Activated naive CD4-positive, alpha-beta T cell treated with anti-CD3 and anti-CD28 coated beads for 36 hours (primary cell): ENCODE measurements around the gene BSPRY. TPM values are rescaled to one million over a fixed set of nuclear protein-coding genes. Genes with fewer than 3 reads are reported as not detected.

Source experiments
- CTCF ChIA-PET: fragments of 350-600 bp; sonication (Branson Sonifier 250); formaldehyde crosslinking; loops from one replicate; lab custom pipeline; 2021; ENCODE audit warnings: antibody characterized with exemption; lab: Charles Lee
- DNase-seq: peaks from one replicate; pipeline ENCODE4 v3.0.0-alpha.2; 2020
- H3K27ac Mint-ChIP-seq: one replicate; pipeline ENCODE4 v1.8.0; 2021; ENCODE audit warnings: mild to moderate bottlenecking, mixed read lengths
- H3K27me3 Mint-ChIP-seq: one replicate; pipeline ENCODE4 v1.8.0; 2021; ENCODE audit warnings: low read depth, mixed read lengths
- H3K36me3 Mint-ChIP-seq: one replicate; pipeline ENCODE4 v1.8.0; 2021; ENCODE audit warnings: low read depth, mixed read lengths
- H3K4me1 Mint-ChIP-seq: one replicate; pipeline ENCODE4 v1.8.0; 2021; ENCODE audit warnings: low read depth, mixed read lengths
- H3K4me3 Mint-ChIP-seq: one replicate; pipeline ENCODE4 v1.8.0; 2021; ENCODE audit warnings: mild to moderate bottlenecking, moderate library complexity, mixed read lengths
- H3K9me3 Mint-ChIP-seq: one replicate; pipeline ENCODE4 v1.8.0; 2021; ENCODE audit warnings: mixed read lengths
- intact Hi-C: fragments of 100-400 bp; cut with micrococcal nuclease; formaldehyde crosslinking; loops from one replicate; pipeline ENCODE4 v1.15.1; 2023
- total RNA-seq, 2 experiments: library from RNA; stranded (reverse); gene quantifications; one replicate each; pipeline ENCODE4 v1.2.3, GENCODE V29; 2021

Gene BSPRY
- 1 to 10 TPM; 7.7 to 8.3 TPM for total RNA-seq

DNA sequence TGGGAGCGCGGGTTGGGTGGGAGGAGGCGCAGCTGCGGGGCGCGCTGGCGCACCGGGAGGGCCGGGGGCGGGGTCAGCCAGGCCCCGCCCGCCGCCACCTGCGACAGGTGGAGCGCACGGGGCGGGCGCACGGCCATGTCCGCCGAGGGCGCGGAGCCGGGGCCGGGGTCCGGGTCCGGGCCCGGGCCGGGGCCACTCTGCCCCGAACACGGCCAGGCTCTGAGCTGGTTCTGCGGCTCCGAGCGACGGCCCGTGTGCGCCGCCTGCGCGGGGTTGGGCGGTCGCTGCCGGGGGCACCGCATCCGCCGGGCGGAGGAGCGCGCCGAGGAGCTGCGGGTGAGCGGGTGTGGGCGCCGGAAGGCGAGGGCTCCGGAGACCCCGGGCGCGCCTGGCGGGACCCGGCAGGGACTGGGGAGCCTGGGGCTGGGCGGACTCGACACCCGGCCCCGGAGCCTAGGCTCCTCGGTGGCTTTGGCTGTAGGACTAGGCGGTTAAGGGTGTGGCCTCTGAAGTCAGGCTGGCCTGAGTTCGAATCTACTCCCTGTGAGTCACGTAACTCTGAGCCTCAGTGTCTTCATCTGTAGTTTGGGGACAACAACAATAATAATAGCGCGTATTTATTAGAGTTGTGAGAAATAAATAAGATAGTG is at the start of gene BSPRY:
Gene BSPRY, plus strand, starts transcription at position 97 of the 650 bp plus-strand sequence. Its CDS starts 39 bp downstream, at position 136.
- Mint-ChIP-seq H3K36me3 (no peaks in the 10 kb centered on the region), H3K27me3 (peaks cover 26% of the 10 kb centered on the region), H3K4me1 (peaks cover 61% of the 10 kb centered on the region), H3K4me3 (peak within 1 kb of the TSS; percentile 87), H3K27ac (peak within 1 kb of the TSS; percentile 84), H3K9me3 (no peaks in the 10 kb centered on the region)
- intact Hi-C loops = loop anchor here (1.0 to 2.0 kb wide), 4 partner anchors 51 to 232 kb away; partner anchors contain the start of genes ALAD, CDC26 and PRPF4
- peak; percentile 42 for DNase-seq
- CTCF ChIA-PET = interaction anchor here (1.0 to 1.9 kb wide), 6 partner anchors 9 to 77 kb away, joined by 3 to 8 read pairs (median 4); partner anchors contain the start of genes CDC26, PRPF4 and WDR31

- H3K27ac Mint-ChIP-seq = no peak overlapping the region
- no peaks in the 10 kb centered on the region for H3K27me3 Mint-ChIP-seq
- H3K4me1 Mint-ChIP-seq = no peaks in the 10 kb centered on the region
- no peaks in the 10 kb centered on the region for H3K9me3 Mint-ChIP-seq
- no peaks in the 10 kb centered on the region for H3K36me3 Mint-ChIP-seq
- CTCF ChIA-PET = interaction anchor here (0.7 to 1.7 kb wide), 2 partner anchors 96 to 358 kb away, joined by 3 to 4 read pairs; no protein-coding TSS in a partner anchor
- no peak for DNase-seq
- no peak overlapping the region for H3K4me3 Mint-ChIP-seq
- intact Hi-C loops = no loop called here
Observed at GRCh38 chr9:113299800-113300292, 49.5 kb upstream of the BSPRY start.

DNA sequence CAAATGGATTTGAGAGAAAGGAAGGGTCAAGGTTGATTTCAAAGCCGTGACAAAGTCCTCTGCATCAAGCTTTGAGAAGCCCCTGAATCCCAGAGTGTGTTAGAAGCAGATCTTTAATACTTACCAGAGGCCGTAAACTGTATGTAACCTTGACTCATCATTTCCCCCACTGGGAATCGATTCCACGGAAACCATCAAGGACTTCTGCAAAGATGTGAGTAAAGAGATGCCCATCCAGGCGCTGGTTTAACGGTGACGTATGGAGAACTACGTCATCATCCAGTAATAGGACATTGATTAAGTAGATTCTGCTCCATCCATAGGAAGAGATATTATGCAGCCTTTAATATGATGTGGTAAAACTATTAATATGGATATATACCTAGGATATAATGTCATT is 47.8 kb upstream of the BSPRY start:
- intact Hi-C loops = no loop called here
- DNase-seq = no peak
- Mint-ChIP-seq H3K27me3 (no peaks in the 10 kb centered on the region), H3K36me3 (no peaks in the 10 kb centered on the region), H3K27ac (no peak overlapping the region), H3K4me3 (no peak overlapping the region), H3K4me1 (no peaks in the 10 kb centered on the region), H3K9me3 (no peaks in the 10 kb centered on the region)
- CTCF ChIA-PET = interaction anchor here (0.6 to 0.7 kb wide), 2 partner anchors 13 to 100 kb away, joined by 3 read pairs; no protein-coding TSS in a partner anchor

- CTCF ChIA-PET = no interaction called here
Observed at GRCh38 chr9:113302792-113303418, 46.4 kb upstream of the BSPRY start, which contains the start of gene RNF183. Gene RNF183, minus strand, starts transcription at chr9:113303376. Its CDS starts 5,192 bp downstream, at chr9:113298184.

DNA sequence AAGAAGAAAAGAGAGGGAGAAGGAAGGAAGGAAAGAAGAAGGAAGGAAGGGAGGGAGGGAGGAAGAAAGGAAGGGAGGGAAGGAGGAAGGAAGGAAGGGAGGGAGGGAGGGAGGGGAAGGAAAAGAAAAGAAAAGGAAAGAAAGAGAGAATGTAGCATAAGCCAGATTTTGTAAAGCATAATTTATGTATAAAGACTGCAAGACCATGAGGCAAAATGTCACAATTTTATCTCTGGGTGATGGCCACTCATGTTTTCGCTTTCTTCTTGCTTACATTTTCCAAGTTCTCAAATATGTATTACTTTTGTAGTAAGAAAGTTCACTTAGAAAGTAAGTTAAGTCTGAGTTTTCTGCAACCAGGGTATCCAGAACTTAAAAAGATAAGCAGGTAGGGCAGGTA is 42.8 kb upstream of the BSPRY start:
- DNase-seq = no peak
- intact Hi-C loops = no loop called here
- CTCF ChIA-PET = interaction anchor here (0.6 kb wide), 1 partner anchor 32 kb away, joined by 4 read pairs; no protein-coding TSS in a partner anchor
- Mint-ChIP-seq H3K4me1 (no peaks in the 10 kb centered on the region), H3K9me3 (no peaks in the 10 kb centered on the region), H3K27ac (no peak overlapping the region), H3K27me3 (no peaks in the 10 kb centered on the region), H3K36me3 (no peaks in the 10 kb centered on the region), H3K4me3 (no peak overlapping the region)

More at GRCh38 chr9:113302792-113303418, 46.4 kb upstream of the BSPRY start, which contains the start of gene RNF183:
- Mint-ChIP-seq H3K4me3 (no peak within 1 kb of the TSS), H3K27me3 (no peaks in the 10 kb centered on the region), H3K36me3 (no peaks in the 10 kb centered on the region), H3K4me1 (no peaks in the 10 kb centered on the region), H3K9me3 (no peaks in the 10 kb centered on the region), H3K27ac (no peak within 1 kb of the TSS)
- intact Hi-C loops = no loop called here
- DNase-seq = no peak

DNA sequence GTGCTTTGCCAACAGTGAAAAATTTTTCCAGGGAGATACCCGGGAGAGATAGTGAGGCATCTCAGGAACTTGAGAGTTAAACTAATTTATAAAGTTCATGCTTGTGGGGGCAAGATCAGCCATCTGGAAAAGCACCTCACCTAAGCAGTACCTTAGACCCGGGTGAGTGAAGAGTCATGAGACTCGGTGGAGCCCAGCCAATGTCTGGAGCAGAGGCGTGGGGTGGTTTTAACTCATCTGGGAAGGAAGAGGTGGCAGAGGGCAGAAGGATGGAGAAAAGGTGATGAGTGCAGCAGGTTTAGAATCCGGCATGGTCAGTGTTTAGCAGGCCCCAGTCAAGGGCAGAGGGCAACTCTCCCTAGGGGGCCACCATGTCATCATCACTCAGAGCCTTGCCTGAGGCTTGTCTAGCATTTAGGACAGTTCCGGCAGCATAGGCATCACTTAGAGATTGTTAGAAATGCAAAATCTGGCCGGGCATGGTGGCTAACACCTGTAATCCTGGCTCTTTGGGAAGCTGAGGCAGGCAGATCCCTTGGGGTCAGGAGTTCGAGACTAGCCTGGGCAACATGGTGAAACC is 41.9 kb upstream of the BSPRY start:
- H3K4me3 Mint-ChIP-seq = no peak overlapping the region
- no peaks in the 10 kb centered on the region for H3K9me3 Mint-ChIP-seq
- H3K27me3 Mint-ChIP-seq = no peaks in the 10 kb centered on the region
- CTCF ChIA-PET = interaction anchor here (1.7 to 2.1 kb wide), 2 partner anchors 34 to 350 kb away, joined by 7 to 10 read pairs; no protein-coding TSS in a partner anchor
- DNase-seq = no peak
- H3K36me3 Mint-ChIP-seq = no peaks in the 10 kb centered on the region
- intact Hi-C loops = no loop called here
- H3K4me1 Mint-ChIP-seq = no peaks in the 10 kb centered on the region
- no peak overlapping the region for H3K27ac Mint-ChIP-seq

DNA sequence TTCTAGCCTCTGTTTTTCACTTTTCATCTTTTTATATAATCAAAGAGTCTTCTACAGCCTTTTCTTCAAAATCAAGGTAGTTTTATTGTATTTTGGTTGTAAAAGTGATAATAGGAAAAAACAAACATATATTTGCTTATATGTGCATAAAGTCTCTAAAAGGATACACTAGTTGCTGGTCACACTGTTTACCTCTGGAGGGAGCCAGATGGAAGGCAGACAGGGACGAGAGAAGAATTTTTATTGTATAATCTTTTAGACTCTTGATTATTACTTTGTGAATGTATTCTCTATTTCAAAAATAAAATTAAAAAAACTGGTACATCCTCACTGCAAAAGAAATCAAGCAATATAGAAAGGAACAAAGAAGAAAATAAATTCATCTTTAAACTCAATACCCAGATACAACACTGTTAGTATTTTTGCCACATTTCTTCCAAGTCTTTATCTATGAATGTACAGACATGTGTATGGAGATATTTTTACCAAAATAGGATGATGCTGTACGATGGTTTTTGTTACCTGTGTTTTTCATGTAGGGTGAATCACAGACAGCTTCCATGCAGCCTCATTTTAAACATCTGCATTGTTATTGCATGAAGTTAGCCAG is 40.0 kb upstream of the BSPRY start:
- Mint-ChIP-seq H3K36me3 (no peaks in the 10 kb centered on the region), H3K27ac (no peak overlapping the region), H3K27me3 (no peaks in the 10 kb centered on the region), H3K4me1 (no peaks in the 10 kb centered on the region), H3K9me3 (no peaks in the 10 kb centered on the region), H3K4me3 (no peak overlapping the region)
- peak; percentile 53 for DNase-seq
- CTCF ChIA-PET = interaction anchor here (0.6 to 2.1 kb wide), 11 partner anchors 35 to 1056 kb away, joined by 3 to 11 read pairs (median 5); partner anchors contain the start of genes ALAD, C9orf43 and POLE3
- intact Hi-C loops = loop anchor here (1.0 to 2.0 kb wide), 6 partner anchors 34 to 349 kb away; partner anchors contain the start of genes CDC26 and PRPF4

- DNase-seq = no peak
- H3K4me1 Mint-ChIP-seq = no peaks in the 10 kb centered on the region
- no peak overlapping the region for H3K4me3 Mint-ChIP-seq
- intact Hi-C loops = no loop called here
- H3K27me3 Mint-ChIP-seq = no peaks in the 10 kb centered on the region
- H3K27ac Mint-ChIP-seq = no peak overlapping the region
- H3K36me3 Mint-ChIP-seq = no peaks in the 10 kb centered on the region
- no peaks in the 10 kb centered on the region for H3K9me3 Mint-ChIP-seq
- CTCF ChIA-PET = interaction anchor here (0.6 to 1.9 kb wide), 6 partner anchors 19 to 347 kb away, joined by 3 to 11 read pairs (median 4); no protein-coding TSS in a partner anchor
Observed at GRCh38 chr9:113310538-113310937, 38.8 kb upstream of the BSPRY start.

DNA sequence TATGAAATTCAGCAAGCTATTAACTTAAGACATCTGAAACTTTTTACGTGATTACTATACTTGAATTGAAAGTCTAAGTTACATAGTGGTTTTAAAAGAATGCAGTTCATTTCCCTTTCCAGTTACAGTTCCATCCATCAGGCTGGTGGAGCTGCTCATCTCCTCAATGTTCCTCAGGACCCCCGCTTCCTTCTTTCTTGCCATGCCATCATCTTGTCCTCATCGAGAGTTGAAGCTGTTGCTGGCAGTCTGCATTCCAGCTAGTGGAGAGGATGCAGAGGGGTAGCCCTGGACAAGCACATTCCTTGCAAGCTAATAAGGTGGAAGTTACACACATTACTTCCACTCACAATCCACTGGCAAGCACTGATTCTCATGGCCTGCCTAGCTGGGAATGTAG is 37.4 kb upstream of the BSPRY start:
- Mint-ChIP-seq H3K4me1 (no peaks in the 10 kb centered on the region), H3K9me3 (no peaks in the 10 kb centered on the region), H3K27ac (no peak overlapping the region), H3K4me3 (no peak overlapping the region), H3K27me3 (no peaks in the 10 kb centered on the region), H3K36me3 (no peaks in the 10 kb centered on the region)
- CTCF ChIA-PET = interaction anchor here (0.6 to 1.7 kb wide), 3 partner anchors 24 to 94 kb away, joined by 4 to 9 read pairs (median 5); partner anchors contain the start of gene CDC26
- intact Hi-C loops = no loop called here
- DNase-seq = no peak

- no peak overlapping the region for H3K27ac Mint-ChIP-seq
- H3K27me3 Mint-ChIP-seq = no peaks in the 10 kb centered on the region
- CTCF ChIA-PET = no interaction called here
- no peaks in the 10 kb centered on the region for H3K4me1 Mint-ChIP-seq
- H3K4me3 Mint-ChIP-seq = no peak overlapping the region
- no peaks in the 10 kb centered on the region for H3K36me3 Mint-ChIP-seq
- DNase-seq = no peak
- intact Hi-C loops = no loop called here
- no peaks in the 10 kb centered on the region for H3K9me3 Mint-ChIP-seq
Observed at GRCh38 chr9:113313261-113313660, 36.1 kb upstream of the BSPRY start.

GRCh38 chr9:113315231-113315630 is 34.1 kb upstream of the BSPRY start:
- CTCF ChIA-PET = interaction anchor here (0.7 kb wide), 1 partner anchor 111 kb away, joined by 3 read pairs; no protein-coding TSS in a partner anchor
- H3K9me3 Mint-ChIP-seq = no peaks in the 10 kb centered on the region
- no peak for DNase-seq
- H3K36me3 Mint-ChIP-seq = no peaks in the 10 kb centered on the region
- H3K4me1 Mint-ChIP-seq = no peaks in the 10 kb centered on the region
- intact Hi-C loops = no loop called here
- no peaks in the 10 kb centered on the region for H3K27me3 Mint-ChIP-seq
- no peak overlapping the region for H3K4me3 Mint-ChIP-seq
- H3K27ac Mint-ChIP-seq = no peak overlapping the region
